GM12872 (cell line): Measurements from ENCODE around the gene IL1RAPL1.

Experiments used
- TF ChIP-seq, protein P1 (sequence below): IDR thresholded peaks from 3 replicates; pipeline ENCODE4 v1.5.1; 2011; ENCODE audit warnings: low read depth, mild to moderate bottlenecking, low read length, moderate library complexity; ENCODE audit not compliant: insufficient read depth

IL1RAPL1 gene

GRCh38 chrX:29422034-29422433 lies 834.8 kb downstream of the IL1RAPL1 start:
- TF ChIP-seq, protein P1, sequence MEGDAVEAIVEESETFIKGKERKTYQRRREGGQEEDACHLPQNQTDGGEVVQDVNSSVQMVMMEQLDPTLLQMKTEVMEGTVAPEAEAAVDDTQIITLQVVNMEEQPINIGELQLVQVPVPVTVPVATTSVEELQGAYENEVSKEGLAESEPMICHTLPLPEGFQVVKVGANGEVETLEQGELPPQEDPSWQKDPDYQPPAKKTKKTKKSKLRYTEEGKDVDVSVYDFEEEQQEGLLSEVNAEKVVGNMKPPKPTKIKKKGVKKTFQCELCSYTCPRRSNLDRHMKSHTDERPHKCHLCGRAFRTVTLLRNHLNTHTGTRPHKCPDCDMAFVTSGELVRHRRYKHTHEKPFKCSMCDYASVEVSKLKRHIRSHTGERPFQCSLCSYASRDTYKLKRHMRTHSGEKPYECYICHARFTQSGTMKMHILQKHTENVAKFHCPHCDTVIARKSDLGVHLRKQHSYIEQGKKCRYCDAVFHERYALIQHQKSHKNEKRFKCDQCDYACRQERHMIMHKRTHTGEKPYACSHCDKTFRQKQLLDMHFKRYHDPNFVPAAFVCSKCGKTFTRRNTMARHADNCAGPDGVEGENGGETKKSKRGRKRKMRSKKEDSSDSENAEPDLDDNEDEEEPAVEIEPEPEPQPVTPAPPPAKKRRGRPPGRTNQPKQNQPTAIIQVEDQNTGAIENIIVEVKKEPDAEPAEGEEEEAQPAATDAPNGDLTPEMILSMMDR: no peak

DNA sequence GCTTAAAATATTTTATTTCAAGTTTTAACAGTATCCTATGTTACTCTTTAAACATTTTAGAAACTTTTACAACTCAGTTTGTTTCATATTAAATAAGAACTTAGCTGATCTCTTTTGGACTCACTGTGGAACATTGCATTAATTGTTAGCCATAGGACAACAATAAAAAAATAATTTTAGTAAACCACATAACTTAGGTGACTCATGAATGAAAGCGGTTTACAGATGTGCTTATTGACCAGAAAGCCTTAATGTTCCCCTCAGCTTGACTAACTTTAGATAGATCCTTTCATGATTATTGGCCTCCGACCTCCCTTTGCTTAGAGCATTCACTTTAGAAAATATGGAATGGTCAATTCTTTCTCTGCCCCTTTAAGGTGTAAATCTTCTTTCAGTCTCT lies 844.6 kb downstream of the IL1RAPL1 start:
- TF ChIP-seq, protein P1: no peak

DNA sequence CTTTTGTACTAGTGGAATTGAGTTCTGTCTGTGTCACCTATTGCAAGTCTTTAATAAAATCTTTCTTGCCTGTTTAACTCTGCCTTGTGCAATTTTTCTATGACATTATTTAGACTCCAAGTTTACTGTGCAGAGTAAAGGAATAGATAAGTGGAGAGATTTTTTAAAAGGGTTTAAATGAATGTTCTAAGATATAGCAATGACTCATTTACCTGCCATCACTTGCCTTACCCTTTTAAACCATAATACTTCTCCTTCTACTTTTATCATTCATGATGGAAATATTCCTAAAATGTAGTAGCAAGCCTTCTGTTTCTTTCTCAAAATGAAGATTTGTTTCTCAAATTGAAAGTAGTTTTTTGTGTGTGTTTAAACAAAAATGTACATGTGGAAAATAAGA lies 845.3 kb downstream of the IL1RAPL1 start:
- TF ChIP-seq, protein P1: no peak

GRCh38 chrX:29434939-29435338 lies 847.7 kb downstream of the IL1RAPL1 start:
- TF ChIP-seq, protein P1: no peak

- TF ChIP-seq, protein P1: no peak
Measured at GRCh38 chrX:29435396-29435795, 848.1 kb downstream of the IL1RAPL1 start.

DNA sequence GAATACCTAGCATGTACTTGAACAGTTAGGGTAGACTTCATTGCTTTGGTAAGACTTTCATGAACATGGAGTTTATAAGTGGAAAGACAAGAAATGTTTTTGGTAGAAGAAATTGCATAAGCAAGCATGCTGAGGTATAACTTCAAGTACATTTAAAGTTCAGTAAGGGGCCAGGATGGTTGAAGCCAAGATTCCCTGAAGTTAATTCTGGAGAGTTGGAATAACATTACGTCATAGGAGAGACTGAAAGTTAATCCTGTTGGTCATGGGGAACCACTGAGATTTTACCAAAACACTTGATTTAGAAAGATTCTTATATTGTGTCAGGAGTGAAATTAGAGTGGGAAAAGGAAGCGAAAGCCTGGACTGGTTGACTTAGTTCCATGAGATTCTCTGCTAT lies 860.6 kb downstream of the IL1RAPL1 start:
- TF ChIP-seq, protein P1: no peak

- TF ChIP-seq, protein P1: no peak
Measured at GRCh38 chrX:29453333-29453732, 866.1 kb downstream of the IL1RAPL1 start.

- TF ChIP-seq, protein P1: no peak
Measured at GRCh38 chrX:29455702-29456101, 868.5 kb downstream of the IL1RAPL1 start.
